GM18519 (cell line): ENCODE data around the gene TMEM138.

Experiments
- ATAC-seq: cut with Tn5 transposase; IDR thresholded peaks from one replicate; pipeline ENCODE4 v1.9.1; 2021; ENCODE audit warnings: mild to moderate bottlenecking, moderate library complexity; ENCODE audit not compliant: unreplicated experiment, low FRiP score

TMEM138 gene

DNA sequence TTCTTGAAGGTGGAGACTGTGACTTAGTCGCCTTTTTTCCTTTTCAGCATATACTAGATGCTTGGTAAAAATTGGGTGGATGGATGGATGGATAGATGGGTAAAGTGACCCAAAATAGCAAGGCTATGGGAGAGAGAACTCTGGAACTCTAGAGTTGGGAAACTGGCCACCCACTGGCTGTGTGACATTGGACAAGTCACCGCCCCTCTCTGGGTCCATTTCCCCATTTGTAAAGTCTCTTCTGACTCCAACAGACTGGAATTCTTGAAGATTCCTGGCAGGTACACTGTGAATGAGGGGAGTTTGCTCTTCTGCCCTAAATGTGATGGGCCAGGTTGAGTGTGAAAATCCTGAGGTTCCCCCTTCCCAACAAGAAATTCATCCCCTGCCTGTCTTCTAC lies 21.2 kb upstream of the TMEM138 start:
- no peak for ATAC-seq

DNA sequence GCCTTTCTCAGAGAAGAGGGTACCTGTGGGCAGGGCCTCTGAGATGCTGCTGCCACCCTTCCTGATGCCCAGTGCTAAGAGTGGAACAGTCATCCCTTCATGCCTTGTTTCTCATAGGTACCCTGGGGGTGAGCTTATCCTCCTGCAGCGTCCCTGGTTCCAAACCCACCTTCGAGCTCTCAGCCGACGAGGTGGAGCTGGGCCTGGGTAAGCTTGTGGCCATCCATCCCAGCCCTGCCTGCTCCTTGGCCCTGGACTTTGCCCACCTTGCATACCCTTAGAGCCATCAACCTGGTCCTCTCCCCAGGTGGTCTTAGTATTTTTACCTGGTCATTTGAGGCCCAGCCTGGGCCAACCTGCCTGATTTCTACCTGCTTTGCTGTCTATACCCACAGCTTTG lies 20.5 kb upstream of the TMEM138 start:
- ATAC-seq: no peak

DNA sequence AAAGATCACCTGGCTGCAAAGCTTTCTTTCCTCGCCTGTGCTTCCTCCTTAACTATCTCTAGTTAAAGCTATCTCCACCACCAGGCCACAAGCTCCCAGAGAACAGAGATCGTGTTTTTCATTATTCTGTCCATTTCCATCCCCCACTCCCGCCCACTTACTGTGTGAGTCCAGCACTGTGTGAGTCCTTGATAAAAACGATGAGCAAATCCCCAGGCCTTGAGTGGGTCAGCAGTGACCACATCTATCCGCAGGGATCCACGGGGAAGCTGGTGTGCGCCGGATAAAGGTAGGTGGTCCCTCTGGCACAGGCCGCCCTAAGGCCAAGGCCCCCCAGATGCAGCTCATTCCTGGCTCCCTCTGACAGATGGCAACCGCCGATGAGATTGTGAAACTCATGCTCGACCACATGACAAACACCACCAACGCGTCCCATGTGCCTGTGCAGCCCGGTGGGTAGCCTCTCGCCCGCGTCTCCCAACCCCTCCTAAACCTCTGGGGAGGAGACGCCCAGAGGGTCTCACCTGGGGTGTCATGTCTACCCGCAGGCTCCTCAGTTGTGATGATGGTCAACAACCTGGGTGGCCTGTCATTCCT lies 19.9 kb upstream of the TMEM138 start:
- ATAC-seq: no peak

DNA sequence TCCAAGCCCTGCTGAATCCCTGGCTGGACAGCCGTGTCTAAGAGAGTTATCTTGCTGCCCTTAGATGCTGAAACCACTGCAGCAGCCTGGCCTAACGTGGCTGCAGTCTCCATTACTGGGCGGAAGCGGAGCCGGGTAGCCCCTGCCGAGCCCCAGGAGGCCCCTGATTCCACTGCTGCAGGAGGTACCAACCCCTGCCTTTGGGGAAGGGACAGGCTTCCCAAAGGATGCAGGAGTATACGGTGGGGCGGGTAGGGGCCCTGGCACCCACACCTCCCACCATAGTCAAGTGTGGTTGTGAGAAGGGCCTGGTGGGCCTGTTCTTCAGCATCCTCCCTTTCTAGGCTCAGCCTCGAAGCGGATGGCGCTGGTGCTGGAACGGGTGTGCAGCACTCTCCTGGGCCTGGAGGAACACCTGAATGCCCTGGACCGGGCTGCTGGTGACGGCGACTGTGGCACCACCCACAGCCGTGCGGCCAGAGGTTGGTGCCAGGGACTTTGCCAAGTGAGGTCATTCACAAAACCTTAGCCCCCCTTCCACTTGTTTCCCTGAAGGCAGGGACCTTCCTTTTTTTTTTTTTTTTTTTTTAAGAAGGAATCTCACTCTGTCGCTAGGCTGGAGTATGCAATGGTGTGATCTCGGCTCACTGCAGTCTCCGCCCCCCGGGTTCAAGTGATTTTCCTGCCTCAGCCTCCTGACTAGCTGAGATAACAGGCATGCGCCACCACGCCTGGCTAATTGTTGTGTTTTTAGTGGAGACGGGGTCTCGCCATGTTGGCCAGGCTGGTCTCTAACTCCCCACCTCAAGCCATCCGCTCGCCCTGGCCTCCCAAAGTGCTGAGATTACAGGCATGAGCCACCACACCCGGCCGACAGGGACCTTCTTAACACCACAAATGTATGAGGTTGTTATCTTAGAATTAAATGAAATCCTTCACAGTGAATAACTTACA lies 18.1 kb upstream of the TMEM138 start:
- no peak for ATAC-seq

DNA sequence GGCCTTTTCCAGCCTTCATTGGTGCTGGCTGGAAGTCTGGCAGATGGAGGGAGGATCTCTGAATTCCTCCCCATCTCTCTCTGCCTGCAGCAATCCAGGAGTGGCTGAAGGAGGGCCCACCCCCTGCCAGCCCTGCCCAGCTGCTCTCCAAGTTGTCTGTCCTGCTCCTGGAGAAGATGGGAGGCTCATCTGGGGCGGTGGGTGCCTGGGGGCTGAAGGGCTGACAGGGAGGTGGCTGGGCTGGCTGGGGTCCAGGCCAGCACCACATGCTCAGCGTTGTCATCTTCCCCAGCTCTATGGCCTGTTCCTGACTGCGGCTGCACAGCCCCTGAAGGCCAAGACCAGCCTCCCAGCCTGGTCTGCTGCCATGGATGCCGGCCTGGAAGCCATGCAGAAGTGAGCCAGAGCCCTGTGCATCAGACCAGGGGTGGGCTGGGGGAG lies 17.0 kb upstream of the TMEM138 start:
- no peak for ATAC-seq

DNA sequence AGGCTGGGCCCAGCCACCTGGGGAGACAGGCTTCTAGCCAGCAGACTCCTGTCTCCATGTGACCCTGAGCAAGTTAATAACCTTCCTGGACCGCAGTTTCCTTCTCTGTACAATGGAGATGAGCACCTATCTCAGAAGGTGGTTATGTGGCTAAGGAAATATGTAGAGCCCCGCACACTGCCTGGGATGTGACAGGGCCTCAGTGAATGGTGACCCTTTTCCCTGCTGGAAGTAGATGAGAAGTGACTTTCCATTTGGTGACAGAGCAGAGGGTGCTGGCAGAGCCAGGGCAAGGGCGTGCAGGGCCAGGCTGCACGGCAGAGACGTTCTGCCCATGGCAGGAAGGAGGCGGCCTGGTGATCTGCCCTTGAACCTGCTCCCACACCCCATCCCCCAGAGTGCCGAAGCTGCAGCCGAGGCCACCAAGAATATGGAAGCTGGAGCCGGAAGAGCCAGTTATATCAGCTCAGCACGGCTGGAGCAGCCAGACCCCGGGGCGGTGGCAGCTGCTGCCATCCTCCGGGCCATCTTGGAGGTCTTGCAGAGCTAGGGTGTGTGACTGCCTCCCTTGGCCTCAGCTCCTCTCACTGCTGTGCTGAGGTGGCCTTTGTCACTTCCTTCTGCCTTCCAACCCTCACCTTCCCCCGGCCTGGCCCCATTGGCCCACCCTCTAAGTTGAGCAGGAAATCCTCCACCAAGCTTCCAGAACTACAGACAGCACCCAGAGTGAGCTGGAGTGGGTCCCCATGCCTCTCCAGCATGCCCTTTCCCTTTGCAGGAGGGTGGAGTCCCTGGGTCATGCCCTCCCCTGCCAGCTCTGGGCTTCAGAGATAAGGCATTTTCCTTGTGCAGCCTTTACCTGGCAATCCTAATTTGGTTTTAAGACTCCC lies 16.0 kb upstream of the TMEM138 start:
- ATAC-seq: no peak

DNA sequence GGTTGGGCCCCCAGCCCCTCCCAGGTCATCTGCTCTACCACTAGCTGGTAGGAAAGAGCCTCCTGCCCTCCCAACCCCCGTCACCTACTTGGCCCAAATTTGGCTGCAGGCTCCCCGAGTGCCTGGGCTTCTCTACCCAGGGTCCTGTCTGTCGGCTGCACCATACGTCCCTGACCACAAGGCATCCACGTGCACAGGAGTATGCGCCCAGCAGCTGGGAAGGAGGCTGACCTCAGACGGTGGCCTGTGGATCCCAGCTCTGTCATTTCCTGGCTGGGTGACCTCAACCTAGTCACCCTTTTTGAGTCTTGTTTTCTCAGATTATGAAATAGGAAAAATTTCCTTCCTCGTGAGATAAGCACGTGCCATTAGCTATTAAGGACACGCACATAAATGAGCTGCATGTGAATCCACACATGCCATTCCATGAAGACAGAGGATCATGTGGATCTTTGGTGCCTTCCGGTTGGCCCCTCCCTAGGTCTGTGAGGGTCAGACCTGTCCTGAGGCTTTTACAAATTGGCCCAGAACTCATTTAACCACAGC lies 14.2 kb upstream of the TMEM138 start:
- no peak for ATAC-seq

DNA sequence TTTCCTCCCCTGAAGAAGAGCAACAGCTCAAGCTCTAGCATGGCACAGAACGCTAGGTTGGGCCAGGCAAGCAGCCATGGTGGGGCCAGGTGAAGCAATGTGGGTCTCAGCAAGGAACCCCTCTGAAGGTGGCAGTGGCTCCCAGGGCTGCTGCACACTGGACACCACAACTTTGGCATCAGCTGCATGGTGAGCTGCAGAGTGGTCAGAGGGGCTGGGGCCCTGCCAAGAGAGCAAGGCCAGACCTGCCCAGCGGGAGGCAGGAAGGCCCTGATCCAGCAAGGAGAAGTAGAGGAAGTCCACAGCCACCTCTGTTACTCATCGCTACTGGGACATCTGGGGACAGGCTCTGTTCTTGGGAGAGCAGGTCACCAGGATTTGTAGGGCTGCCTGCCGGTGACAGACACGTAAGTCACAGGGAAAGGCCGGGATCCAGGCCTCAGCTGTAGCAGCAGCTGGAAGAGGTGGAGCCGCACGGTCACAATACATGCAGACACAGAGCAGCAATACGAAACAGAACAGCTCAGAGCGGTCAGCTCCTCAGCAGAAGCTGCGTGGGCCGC lies 12.9 kb upstream of the TMEM138 start:
- no peak for ATAC-seq

DNA sequence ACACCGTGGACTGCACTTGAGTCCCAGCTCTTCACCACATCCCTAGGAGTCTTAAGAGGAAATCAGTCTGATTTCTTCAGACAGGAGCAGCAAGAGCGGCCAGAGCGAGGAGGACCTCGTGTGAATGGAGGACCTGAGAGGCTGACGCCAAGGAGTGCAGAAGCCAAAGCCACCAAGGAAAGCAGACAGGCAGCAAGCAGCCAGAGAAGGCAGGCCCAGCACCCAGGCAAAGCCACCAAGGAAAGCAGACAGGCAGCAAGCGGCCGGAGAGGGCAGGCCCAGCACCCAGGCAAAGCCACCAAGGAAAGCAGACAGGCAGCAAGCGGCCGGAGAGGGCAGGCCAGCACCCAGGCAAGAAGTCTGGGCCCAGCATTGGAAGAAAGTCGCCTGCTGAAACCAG lies 12.3 kb upstream of the TMEM138 start:
- no peak for ATAC-seq

DNA sequence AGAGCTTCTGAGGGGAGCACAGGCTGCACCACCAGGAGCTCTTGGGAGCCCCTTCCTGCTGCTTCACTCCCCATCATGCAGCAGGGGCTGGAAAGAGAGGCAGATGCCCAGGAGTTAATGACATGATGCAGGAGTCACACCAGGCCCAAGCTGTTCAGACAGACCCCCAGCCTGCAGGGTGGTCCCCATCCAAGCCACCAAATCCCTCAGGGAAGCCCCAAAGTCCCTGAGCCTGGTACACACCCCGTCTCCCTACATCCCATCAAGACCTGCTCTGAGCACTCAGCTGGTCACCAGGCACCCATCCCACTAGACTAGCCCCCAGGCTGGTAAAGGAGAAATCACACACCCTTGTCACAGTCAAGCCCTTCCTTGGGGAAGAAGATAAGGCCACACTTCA lies 11.8 kb upstream of the TMEM138 start:
- no peak for ATAC-seq

DNA sequence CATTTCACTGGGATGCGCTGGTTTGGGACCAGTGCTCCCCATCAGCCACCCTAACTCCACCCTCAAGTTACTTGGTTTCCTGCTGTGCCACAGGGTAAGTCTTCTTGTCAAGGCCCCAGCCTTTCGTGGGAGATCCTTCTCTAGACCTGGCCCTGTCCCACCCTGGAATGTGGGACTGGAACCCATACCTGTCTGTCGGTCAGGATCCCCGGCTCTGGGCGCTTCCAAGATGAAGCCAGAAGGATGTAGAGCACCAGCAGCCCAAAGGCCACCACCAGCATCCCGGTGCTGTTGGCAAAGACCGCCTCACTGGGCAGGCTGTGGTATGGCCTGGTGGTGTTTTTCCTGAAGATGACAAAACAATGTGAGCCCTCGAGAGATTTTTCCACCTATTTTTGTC lies 11.4 kb upstream of the TMEM138 start:
- ATAC-seq: no peak

DNA sequence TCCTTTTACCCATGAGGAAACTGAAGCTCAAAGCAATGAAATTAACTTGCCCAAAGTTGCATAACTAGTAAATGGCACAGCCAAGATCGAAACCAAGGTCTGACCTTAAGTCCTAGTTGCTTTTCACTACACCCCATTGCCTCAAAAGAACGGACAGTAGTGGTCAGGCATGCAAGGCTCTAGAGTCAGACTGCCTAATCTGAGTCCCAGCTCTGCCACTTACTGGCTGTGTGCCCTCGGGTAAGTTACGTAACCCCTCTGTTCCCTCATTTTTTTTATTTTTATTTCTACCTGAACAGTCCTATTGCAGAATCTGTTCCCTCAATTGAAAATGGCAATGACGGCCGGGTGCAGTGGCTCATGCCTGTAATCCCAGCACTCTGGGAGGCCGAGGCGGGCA lies 10.1 kb upstream of the TMEM138 start:
- no peak for ATAC-seq

DNA sequence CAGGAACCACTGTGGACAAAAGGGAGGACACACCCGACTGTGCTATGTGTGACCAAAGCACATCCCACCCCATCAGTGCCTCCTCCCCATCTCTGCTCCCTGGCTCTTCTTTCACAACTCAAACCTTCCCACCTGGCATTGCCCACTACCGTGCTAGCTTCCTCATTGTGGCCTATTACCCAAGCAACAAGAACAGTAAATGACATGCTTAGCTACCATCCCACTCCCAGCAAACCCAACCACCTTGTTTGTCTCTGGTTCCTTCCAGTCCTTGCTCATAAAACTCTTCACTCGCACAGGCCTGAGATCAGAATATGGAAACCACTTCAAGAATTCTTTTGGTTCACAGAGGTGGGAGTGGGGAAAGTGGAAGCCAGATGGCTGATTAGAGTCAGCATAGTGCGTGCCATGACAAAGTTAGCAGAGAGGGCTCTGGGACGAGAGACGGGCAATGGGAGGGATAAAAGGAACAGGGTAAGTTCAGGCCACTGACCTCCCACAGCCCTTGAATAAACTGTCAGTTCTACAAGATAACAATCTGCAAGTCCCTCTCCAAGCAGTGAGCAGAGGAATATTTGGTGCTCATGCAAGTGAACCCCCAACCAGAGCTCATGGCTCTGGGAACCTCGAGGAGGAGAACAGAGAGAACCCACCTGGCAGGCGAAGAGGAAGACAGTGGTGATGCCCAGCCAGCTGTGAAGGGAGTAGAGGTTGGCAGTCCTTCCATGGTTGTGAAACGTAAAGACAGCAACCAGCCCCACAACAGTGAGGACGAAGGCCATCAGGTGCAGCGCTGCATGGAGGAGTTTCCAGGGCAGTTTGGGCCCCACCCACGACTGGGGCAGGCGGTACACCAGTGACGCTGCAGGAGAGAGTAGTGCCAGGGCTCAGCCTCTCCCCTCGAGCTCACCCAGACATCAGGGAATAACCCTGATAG lies 8.8 kb upstream of the TMEM138 start:
- no peak for ATAC-seq

DNA sequence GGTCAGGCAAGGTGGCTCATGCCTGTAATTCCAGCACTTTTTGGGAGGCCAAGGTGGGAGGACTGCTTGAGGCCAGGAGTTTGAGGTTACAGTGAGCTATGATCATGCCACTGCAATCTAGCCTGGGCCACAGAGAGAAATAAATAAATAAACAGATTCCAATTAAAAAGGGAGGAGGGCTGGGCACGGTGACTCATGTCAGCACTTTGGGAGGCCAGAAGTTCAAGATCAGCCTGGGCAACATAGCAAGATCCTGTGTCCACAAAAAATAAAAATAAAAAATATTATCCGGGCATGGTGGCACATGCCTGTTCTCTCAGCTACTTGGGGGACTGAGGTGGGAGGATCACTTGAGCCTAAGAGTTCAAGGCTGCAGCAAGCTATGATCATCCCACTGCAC lies 8.0 kb upstream of the TMEM138 start:
- no peak for ATAC-seq

DNA sequence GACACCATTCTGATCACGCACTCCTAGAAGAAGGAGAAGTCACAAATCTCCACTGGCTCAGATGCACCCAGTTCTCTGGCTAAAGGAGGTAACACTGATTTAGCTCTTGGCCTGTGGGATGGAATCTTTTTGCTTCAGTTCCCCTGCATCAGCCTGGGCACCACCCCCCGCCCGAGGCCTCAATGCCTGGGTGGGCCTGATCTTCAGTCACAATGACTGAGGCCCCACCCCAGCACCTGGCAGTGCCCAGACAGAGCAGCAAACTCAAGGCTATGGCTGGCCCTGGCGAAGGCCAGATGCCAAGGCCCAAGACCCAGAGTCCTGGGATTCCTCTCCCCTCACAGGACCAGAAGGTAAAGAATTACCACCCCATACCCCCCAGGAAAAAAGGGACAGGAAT lies 5.5 kb upstream of the TMEM138 start:
- ATAC-seq: no peak

DNA sequence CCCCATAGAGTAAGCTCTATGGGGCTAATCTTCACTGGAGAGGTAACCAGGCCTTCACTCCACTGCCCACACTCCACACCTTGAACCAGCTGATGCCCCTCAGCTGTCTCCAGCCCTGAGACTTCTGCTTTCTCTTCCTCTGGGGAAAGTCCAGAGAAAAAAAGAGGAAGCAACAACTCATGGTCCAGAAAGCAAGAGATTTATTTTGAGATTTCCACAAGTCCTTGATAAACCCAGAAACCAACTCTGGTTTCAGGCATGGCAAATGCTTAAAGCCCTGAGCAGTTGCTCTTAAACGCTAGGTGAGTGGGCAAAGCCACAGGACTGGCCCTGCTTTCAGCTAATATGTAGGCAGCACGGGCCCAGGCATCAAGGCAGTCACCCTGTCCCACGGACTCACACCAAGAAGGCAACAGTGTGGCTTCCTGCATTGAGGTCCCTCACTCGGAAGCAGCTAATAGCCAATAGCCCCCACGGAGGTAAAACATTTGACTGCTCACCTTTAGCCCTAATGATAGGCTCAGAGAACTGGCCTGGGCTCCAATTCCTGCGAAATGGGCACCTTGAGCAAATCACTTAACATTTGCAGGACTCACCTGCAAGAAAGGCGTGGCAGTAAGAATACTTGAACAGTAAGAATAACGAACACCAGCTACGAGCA lies 4.8 kb upstream of the TMEM138 start:
- no peak for ATAC-seq

DNA sequence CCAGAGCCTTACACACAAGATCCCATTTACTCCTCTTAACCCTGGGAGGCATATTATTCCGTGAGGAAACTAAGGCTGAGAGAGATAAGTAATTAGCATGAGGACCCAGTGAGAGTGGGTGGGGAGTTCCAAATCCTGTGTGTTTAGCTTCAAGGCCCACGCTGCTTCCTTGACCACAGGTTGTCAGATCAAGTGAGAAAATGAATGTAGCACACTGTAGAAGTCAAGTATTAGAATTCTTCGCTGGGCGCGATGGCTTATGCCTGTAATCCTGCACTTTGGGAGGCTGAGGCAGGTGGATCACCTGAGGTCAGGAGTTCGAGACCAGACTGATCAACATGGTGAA lies 4.3 kb upstream of the TMEM138 start:
- no peak for ATAC-seq

DNA sequence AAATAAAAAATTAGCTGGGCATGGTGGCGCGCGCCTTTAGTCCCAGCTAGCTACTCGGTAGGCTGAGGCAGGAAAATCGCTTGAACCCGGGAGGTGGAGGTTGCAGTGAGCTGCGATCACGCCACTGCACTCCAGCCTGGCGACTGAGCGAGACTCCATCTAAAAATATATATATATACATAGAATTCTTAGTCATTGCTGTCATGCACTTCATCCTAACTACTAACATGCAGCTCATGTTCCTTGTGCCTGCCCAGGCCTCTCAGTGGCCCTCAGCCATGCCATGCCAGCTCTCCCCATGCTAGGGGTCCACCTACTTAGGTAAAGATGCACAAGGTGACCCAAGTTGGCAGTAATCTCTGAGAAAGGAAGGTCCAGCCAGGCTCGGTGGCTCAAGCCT lies 3.6 kb upstream of the TMEM138 start:
- ATAC-seq: no peak

DNA sequence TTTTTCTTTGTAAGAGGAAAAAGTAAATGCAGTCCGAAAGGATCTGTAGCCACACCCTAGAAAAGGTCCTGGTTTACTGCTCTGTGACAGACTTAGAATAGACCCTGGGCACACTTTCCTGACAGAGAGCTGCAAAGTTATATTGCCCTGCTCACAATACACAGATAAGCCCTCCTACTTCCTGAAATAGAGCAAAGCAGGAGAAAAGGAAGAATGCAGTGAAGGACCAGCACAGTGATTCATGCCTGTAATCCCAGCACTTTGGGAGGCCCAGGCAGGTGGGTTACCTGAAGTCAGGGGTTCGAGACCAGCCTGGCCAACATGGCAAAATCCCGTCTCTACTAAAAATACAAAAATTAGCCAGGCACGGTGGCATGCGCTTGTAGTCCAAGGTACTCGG lies 2.7 kb upstream of the TMEM138 start:
- no peak for ATAC-seq
